GM12891 (cell line): Measurements from ENCODE around the gene TMC4.

Source experiments
- DNase-seq: peaks from one replicate; pipeline ENCODE4 v3.0.0; 2011; ENCODE audit warnings: low spot score; ENCODE audit not compliant: insufficient read length
- FAIRE-seq: peaks from 2 replicates; lab custom pipeline; 2011; peaks lifted over from hg19 to GRCh38; lab: Jason Lieb, UNC
- PAX5 ChIP-seq: IDR thresholded peaks from 2 replicates; pipeline ENCODE4 v1.6.1; 2011; ENCODE audit warnings: low read length, moderate library complexity, mild to moderate bottlenecking; ENCODE audit not compliant: insufficient read depth, severe bottlenecking
- POLR2A ChIP-seq: IDR thresholded peaks from 2 replicates; pipeline ENCODE4 v1.6.1; 2011; ENCODE audit warnings: low read depth, low read length, control low read depth
- POLR2AphosphoS5 ChIP-seq: IDR thresholded peaks from 2 replicates; pipeline ENCODE4 v1.6.1; 2011; ENCODE audit warnings: low read depth, low read length, control low read depth
- POU2F2 ChIP-seq: IDR thresholded peaks from 2 replicates; pipeline ENCODE4 v1.6.1; 2011; ENCODE audit warnings: low read depth, mild to moderate bottlenecking, control low read depth, low read length, moderate library complexity
- SPI1 ChIP-seq: IDR thresholded peaks from 2 replicates; pipeline ENCODE4 v1.6.1; 2011; ENCODE audit warnings: low read depth, low read length, control low read depth
- TAF1 ChIP-seq: IDR thresholded peaks from 2 replicates; pipeline ENCODE4 v1.6.1; 2011; ENCODE audit warnings: low read depth, low read length, control low read depth

TMC4 gene

DNA sequence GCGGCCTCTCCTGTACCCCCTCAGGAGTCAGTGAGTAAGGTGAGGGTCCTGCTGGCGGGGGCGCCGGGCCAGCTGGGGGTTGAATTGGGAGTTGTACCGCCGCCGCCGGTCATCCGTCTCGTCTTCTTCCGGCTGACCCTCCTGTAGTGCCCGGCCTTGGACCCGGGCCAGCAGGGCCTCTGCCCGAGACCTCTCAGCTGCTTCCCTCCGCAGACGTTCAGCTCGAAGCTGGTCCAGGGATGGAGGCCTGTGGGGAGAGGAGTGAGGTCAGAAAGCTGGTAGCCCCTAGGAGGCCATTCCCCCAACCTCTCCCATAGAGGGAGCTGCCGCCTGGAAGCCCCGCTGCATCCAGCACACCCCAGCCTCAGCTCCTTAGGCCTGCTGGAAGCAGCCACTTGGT lies 17.3 kb downstream of the TMC4 start:
- FAIRE-seq = no peak

GRCh38 chr19:54154603-54155345 lies 18.2 kb downstream of the TMC4 start:
- FAIRE-seq = no peak
- TF ChIP-seq POU2F2 (peak; percentile 45; the same call in 1 of the 2 replicates), POLR2A (peak; percentile 21; the same call in 1 of the 2 replicates), TAF1 (no peak)
- no peak for DNase-seq

More for the DNA sequence above, 17.3 kb downstream of the TMC4 start:
- no peak for DNase-seq
- no peak for TF ChIP-seq PAX5
- TF ChIP-seq POLR2AphosphoS5 = peak; percentile 59; the same call in 1 of the 2 replicates

DNA sequence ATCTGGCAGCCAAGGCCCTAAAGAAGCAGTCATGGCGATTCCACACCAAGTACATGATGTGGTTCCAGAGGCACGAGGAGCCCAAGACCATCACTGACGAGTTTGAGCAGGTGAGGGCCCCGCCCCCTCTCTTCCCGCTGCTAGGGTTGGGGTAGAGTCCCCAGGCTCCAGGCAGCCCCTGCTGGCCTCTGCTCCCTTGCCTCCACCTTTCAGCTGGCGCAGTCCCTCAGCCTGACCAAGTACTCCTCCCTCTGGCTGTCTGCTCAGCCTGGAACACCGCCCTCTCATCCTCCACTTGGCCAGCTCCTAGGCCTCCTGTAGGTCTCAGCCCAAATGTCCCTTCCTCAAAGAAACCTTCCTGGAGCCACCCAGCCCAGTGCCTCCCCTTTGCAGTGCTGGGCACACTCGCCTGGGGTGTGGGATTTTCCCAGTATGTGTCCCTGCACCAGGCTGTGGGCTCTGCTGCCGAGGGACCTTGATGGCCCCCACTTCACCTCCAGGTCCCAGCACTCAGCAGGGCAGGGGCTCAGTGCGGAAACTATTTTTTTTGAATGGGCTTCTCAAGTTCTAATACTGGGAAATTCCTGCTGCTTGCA lies 19.1 kb downstream of the TMC4 start:
- FAIRE-seq = no peak
- no peak for TF ChIP-seq PAX5
- TF ChIP-seq TAF1 = no peak
- no peak for TF ChIP-seq POLR2A
- TF ChIP-seq SPI1 = no peak
- TF ChIP-seq POU2F2 = no peak
- no peak for TF ChIP-seq POLR2AphosphoS5

GRCh38 chr19:54152878-54153524 lies 20.0 kb downstream of the TMC4 start:
- no peak for TF ChIP-seq PAX5
- TF ChIP-seq POU2F2 = no peak
- no peak for TF ChIP-seq SPI1
- no peak; the same call in 1 of the 2 replicates for TF ChIP-seq POLR2AphosphoS5
- TF ChIP-seq TAF1 = no peak
- TF ChIP-seq POLR2A = no peak
- no peak for DNase-seq
- no peak for FAIRE-seq

More for the DNA sequence above, 19.1 kb downstream of the TMC4 start:
- no peak for DNase-seq

GRCh38 chr19:54152267-54152666 lies 20.7 kb downstream of the TMC4 start:
- FAIRE-seq = no peak
- TF ChIP-seq POLR2AphosphoS5 (no peak), POLR2A (no peak; the same call in 1 of the 2 replicates), PAX5 (no peak), TAF1 (no peak), POU2F2 (no peak), SPI1 (no peak)
- no peak for DNase-seq

- TF ChIP-seq POLR2A (0 out of 2 replicates have a peak, but pooled peaks have one; percentile 30), POLR2AphosphoS5 (no peak)
- DNase-seq = no peak
- no peak for FAIRE-seq
These were observed 21.5 kb downstream of the TMC4 start for GRCh38 chr19:54151362-54152035.

GRCh38 chr19:54149021-54149812 lies 23.7 kb downstream of the TMC4 start:
- no peak for DNase-seq
- FAIRE-seq = no peak
- TF ChIP-seq TAF1 = no peak
- TF ChIP-seq SPI1 = no peak
- no peak for TF ChIP-seq POU2F2
- TF ChIP-seq POLR2A = no peak
- TF ChIP-seq PAX5 = no peak
- TF ChIP-seq POLR2AphosphoS5 = no peak

GRCh38 chr19:54148158-54148557 lies 24.8 kb downstream of the TMC4 start:
- DNase-seq (no peak), FAIRE-seq (no peak)
- TF ChIP-seq SPI1 = no peak

DNA sequence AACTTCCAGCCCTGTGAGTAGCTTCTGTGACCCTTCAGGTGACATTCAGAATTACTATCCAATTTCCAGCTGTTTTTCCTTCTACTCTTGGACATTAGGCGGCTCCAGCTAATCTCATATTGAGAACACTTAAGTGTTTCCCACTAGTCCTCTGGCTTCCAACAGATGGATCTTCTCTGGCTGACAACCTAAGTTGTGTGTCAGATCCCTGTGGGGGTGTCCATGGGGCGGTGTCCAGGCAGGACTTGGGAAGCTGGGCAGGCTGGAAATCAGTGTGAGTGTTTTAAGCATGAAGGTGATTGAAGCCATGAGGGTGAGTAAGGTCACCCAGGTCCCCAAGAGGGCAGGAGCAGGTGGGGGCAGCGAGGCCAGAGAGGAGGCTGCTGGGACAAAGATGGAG lies 25.3 kb downstream of the TMC4 start:
- TF ChIP-seq POLR2AphosphoS5 (no peak), POLR2A (no peak), TAF1 (no peak), POU2F2 (no peak), PAX5 (no peak), SPI1 (no peak)
- FAIRE-seq = no peak
- no peak for DNase-seq
